Left renal pelvis (tissue), 4 donors: ENCODE measurements around the gene SLC8A2. TPM values are rescaled to one million over a fixed set of nuclear protein-coding genes. Genes with fewer than 3 reads are reported as not detected.

Experiments used
- DNase-seq, 4 donors: peaks; one replicate each; pipeline ENCODE4 v3.0.0-alpha.2; 2013; ENCODE audit warnings: low read depth in 4 of 4, low spot score in 3 of 4
- polyA plus RNA-seq, 4 donors: library from polyadenylated mRNA; unstranded; fragments of 120-200 nt; gene quantifications; one replicate each; pipeline ENCODE4 v1.2.1, GENCODE V29; 2013; ENCODE audit not compliant: insufficient read length in 4 of 4

The SLC8A2 gene
- polyA plus RNA-seq, 4 donors: 0.17 to 0.44 (median 0.29) TPM

- no peak for DNase-seq
Observed at GRCh38 chr19:47465957-47466356, 5.7 kb downstream of the SLC8A2 start.

GRCh38 chr19:47464675-47465419 lies 6.8 kb downstream of the SLC8A2 start:
- DNase-seq: no peak

- no peak for DNase-seq
Observed at GRCh38 chr19:47461876-47462275, 9.8 kb downstream of the SLC8A2 start.

- DNase-seq: no peak
Observed at GRCh38 chr19:47459477-47459876, 12.2 kb downstream of the SLC8A2 start.

- no peak for DNase-seq
Observed at GRCh38 chr19:47458672-47459071, 13.0 kb downstream of the SLC8A2 start.

- DNase-seq: no peak
Observed at GRCh38 chr19:47456721-47457474, 14.8 kb downstream of the SLC8A2 start.

- no peak for DNase-seq
Observed at GRCh38 chr19:47450478-47450877, 21.2 kb downstream of the SLC8A2 start.

GRCh38 chr19:47448360-47448727 lies 23.3 kb downstream of the SLC8A2 start:
- DNase-seq: no peak

- DNase-seq: no peak
Observed at GRCh38 chr19:47447470-47448359, 24.0 kb downstream of the SLC8A2 start.

- no peak for DNase-seq
Observed at GRCh38 chr19:47446534-47447469, 24.9 kb downstream of the SLC8A2 start.

GRCh38 chr19:47445937-47446402 lies 25.7 kb downstream of the SLC8A2 start:
- DNase-seq: no peak

GRCh38 chr19:47445527-47445926 lies 26.2 kb downstream of the SLC8A2 start:
- DNase-seq: no peak

GRCh38 chr19:47444388-47444821 lies 27.3 kb downstream of the SLC8A2 start:
- DNase-seq: no peak

GRCh38 chr19:47443331-47443730 lies 28.4 kb downstream of the SLC8A2 start:
- no peak for DNase-seq

GRCh38 chr19:47438793-47439220 lies 32.9 kb downstream of the SLC8A2 start:
- DNase-seq: no peak

- no peak for DNase-seq
Observed at GRCh38 chr19:47437500-47437899, 34.2 kb downstream of the SLC8A2 start.

GRCh38 chr19:47436712-47437401 lies 34.8 kb downstream of the SLC8A2 start:
- DNase-seq: no peak

GRCh38 chr19:47435883-47436417 lies 35.7 kb downstream of the SLC8A2 start:
- no peak for DNase-seq

- no peak for DNase-seq
Observed at GRCh38 chr19:47435196-47435595, 36.5 kb downstream of the SLC8A2 start.
